ENCODE data around the gene SSU72.
"Not testable (repeated sequence)": the region's sequence is repeated elsewhere in the genome, so short reads cannot be mapped to it uniquely, and the experiment has no call there.

Gene SSU72

DNA sequence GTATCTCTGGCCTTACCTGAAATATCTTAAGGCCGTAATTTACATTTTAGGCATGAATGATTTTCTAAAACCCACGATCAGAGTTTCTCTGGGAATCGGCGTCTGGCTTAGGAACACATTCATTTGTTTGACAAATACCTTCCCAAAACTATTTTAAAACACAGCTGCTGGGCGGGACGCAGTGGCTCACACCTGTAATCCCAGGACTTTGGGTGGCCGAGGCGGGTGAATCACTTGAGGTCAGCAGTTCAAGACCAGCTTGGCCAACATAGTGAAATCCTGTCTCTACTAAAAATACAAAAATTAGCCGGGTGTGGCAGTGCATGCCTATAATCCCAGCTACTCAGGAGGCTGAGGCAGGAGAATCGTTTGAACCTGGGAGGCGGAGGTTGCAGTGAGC lies 17.7 kb downstream of the SSU72 start:
- FAIRE-seq, result not testable (repeated sequence)

DNA sequence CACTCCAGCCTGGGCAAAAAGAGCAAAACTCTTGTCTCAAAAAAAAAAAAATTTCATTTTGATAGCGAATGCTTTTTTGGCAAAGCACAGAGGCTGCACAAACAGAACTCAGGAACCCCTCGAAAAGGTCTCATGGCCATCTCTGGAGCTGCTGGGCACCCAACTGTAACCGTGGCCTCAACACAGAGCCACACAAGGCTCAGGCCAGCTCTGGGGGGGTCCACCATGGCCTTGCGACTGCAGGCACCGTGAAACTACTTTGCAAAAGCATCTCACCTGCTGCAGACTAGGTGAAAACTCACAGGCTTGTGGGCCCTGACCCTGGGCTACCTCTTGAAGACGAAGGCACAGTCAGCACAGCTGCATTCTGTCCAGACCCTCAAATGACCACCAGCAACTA lies 18.2 kb downstream of the SSU72 start:
- no peak for FAIRE-seq

DNA sequence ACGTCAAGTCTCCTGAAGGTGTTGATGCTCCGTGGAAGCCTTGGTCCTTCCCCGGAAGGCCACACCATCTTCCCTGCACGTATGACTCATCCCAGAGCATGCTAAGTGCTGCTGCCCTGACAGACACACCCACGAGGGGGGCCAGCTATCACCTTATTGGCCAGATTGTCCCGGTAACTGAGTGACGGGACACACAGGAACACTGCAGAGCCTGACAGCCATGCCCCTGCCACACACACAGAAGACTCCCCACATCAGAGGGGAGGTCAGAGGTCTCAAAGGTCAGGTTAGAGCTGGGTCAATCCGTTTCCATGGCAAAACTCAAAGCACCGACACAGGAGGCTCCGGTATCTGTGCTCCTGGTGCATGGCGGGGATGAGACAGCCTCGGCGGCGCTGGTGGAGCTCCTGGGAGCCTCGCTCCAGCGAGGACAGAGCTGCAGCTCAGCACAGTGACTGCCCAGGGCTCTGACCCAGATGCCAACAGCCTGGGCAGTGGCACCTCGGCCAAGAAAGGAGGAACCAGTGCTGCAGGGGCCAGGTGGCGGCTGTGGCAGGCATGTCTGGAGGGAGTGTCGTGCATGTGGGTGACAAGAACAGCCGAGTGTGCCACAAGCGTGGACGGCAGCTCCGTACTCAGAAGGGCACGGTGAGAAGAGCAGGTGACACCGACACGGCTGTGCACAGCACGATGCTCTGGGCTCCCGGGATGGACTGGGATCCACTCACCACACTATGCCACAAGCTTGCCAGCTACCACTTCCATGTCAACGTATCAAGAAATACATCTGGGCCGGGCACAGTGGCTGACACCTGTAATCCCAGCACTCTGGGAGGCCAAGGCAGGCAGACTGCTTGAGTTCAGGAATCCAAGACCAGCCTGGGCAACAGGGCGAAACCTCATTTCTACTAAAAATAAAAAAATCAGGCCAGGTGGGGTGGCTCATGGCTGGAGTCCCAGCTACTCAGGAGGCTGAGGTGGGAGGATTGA lies 19.4 kb downstream of the SSU72 start:
- FAIRE-seq, result no peak

DNA sequence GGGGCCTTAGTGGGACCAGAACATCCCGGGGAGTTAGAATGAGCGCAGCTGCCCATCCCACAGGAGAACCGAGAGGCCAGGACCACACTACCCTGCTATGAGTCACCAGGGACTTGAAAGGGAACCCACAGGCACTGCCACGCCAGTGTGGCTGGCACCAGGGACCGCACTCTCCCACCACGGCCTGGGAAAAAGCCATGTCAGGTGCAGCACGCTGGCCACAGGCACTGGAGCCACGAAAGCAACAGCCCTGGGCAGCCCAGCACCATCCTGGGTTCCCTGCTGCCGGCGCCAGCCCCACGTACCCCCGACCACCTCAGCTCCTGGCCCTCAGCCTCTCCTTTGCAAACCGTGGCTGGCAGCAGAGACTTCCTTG lies 20.1 kb downstream of the SSU72 start:
- no peak for FAIRE-seq

DNA sequence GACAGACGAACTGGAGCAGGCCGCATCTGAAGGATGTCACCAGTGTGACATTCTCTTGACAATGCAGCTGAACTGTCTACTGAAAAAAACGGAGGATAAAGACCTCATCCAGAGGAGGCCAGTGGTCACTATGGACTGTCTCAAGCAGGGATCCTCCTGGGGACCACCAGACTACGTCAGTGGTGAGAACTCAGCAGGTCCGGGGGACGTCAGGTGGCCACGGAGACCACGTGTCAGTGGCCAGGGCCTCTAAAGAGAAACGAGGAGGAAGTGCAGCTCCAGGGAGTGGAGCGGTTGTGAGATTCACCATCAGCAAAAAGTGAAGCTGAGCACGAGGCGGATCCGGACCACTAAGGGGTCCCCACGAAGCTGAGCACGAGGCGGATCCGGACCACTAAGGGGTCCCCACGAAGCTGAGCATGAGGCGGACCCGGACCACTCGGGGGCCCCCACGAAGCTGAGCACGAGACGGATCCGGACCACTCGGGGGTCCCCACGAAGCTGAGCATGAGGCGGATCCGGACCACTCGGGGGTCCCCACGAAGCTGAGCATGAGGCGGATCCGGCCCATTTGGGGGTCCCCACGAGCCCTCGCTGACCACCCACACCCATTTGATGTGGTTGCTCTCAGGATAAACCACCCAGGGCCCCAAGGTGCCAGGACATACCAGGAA lies 20.7 kb downstream of the SSU72 start:
- FAIRE-seq, result no peak

DNA sequence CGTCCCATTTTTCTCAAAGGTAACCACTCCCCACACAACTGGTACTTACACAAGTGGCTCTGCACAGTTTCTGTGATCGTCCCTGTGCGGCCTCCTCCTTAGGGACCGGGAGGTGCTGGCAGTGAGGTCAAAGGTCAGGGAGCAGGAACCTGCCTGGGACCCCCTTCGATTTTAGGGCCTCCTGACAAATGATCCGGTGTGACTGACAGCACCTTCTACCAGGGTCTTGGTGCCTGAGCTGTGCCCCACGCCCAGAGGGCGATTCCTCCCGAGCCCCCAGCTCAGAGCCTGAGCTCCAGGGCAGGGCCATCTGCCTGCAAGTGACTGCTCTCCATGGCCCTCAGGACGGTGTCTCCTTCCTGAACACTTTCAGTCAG lies 22.4 kb downstream of the SSU72 start:
- FAIRE-seq, result no peak

DNA sequence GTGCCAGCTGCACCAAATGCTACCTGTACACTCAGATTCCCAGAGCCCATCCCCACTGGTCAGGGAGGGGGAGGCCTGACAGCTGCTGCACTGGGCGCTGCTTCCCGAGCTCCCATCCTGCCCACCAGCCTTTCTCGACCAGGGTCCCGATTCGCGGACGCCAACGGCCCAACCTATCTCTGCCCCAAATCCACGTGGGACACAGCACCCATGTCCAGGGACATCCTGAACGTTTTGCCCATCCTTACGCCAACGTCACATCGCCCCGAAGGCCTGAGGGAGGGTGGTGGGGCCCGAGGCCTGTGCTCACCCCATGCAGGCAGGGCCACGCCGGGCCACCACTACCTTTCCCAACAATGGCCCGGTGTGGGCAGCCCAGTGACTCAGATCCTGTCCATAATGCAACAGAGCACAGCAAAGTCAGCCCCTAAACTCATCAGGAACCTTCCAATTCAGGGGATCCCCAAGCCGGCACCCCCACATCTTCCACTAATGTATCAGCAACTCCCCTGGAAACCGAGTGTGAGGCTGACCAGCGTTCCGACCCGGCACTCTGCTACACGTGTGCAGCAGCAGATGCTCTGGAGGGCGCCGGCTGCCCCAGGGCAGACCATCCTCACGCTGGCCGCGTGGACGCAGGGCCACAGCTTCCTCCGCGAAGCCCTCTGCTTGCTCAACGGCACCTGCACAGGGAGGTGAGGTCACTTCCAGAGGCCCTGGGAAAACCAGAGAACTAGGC lies 23.0 kb downstream of the SSU72 start:
- FAIRE-seq, result no peak

DNA sequence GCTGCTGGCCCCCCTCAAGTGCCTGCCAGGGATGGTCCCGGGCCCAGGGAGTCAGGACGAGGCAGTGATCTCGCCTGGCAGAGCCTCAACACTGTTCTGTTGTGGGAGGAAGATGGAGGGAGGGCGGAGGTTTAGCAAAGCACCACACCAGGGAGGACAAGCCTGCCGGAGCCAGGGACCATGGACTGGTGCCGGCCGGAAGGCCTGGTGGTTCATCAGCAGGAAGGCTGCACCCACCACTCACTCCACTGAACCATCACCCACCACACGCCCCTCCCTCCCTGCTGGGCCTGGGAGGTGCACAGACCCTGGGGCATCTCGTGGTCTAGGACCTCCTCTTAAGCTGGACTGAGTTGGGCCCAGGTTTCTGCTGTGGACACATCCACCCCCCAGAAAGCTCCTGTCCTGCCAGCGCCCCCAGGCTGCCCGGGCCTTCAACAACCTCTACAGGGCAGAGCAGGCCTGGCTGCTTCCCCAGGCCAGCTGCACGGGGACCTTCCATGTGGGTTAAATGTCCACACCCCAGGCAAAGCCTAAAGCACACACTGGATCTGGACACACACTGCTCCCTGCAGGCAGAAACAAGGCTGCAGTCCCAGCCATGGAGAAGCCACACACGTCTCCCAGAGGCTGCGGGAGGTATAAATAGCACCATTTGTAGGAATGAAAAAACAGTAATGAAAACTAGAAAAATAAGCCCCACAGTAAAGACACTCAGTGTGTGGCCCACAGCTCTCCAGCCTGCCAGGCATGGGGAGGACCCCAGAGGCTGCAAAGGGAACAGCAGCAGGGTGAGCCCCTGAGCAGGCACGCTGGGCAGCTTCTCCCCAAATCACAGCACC lies 23.9 kb downstream of the SSU72 start:
- no peak for FAIRE-seq

DNA sequence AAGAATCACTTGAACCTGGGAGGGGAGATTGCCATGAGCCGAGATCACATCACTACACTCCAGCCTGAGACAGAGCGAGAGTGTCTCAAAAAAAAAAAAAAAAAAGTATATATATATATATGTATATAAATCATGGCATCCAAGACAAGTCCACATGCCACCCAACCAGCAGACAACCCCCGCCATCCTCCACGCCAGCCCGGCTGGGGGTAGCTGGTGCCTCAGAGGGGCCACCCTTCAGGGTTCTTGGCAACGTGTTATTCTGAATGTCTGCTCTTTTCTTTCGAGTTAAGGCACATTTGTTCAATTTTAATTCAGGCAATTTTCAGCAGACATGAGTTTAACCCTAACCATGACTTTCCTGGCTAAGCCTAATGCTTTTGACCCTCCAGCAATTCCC lies 24.6 kb downstream of the SSU72 start:
- no peak for FAIRE-seq

DNA sequence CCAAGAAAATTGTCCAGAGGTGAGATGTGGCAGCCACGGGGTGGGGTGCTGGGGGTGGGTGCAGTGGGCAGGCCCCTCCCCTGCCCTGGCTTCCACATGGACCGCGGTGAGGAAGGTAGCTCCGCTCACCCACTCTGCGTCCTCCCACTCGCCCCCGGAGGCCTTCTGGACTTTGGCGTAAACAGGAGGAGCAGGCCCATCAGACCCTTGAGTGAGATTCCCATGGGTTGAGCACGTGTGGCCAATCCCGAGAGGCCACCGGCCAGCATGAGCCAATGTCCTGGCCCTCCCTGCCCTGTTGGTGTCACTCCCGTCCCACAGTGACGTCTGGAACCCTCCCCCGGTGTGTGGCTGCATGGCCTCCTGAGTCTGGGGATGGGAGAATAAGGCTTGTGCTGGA lies 26.1 kb downstream of the SSU72 start:
- no peak for FAIRE-seq

DNA sequence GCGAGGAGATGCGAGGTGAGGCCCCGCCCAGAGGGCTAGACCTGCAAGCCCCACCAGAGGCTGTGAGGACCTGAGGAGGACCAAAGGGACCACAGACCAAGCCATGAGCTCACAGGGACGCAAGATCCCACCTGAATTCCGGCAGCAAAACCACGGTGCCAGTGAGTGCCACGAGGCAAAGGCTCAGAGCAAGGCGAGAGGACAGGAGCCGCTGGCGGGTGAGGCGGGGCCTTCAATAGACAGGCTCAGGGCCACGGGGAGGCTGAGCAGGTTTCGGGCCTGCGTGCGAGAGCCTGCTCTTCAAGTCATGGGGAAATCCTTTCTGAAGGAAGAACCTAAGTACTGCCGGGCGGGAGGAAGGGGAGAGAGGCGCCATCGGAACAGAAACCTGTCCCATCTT lies 27.2 kb downstream of the SSU72 start:
- FAIRE-seq, result no peak

DNA sequence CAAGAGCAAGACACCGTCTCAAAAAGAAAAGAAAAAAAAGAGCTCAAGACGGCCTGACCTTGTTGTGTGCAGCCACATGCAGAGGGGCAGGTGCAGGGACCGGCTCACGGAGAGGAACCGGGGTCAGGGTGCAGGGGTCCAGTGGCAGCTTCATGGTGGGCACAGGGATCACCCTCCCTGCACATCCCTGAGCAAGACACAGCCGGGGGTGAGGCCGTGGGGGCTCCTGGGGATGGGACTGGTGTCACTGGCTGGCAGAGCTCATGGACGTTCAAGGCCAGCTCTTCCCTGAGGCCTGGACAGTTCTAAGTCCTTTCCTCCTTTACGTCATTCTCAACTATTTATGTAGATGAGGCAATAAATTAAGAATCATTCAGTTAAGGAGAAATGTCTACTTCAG lies 27.7 kb downstream of the SSU72 start:
- no peak for FAIRE-seq

DNA sequence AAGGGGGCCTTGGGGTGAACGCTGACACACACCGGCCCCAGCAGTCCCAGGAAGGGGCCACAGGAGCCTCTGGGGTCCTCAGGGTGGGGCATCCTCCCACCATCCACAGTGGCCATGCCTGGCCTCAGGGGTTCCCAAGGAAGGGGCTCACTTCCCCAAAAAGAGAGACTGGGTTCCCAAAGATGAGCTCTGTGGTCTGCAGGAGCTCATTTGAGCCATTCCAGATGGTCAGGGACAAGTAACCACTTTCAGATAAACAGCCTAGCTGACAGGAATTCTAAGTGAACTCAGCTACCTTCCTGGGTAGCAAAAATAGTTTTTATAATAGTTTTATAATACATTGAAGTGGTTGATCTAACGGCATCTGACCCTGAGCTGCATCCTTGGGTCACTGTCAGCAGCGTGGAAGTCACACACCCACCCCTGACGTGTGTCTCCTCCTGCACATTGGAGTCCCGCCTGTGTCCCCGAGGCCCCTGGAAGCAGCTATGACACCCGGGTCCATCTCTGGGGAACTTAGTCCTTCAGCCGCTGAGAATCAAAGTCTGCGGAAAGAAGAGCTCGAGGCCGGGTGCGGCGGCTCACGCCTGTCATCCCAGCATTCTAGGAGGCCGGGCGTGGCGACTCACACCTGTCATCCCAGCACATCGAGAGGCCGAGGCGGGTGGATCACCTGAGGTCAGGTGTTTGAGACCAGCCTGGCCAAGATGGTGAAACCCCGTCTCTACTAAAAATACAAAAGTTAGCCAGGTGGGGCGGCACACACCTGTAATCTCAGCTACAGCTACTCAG lies 28.5 kb downstream of the SSU72 start:
- no peak for FAIRE-seq

DNA sequence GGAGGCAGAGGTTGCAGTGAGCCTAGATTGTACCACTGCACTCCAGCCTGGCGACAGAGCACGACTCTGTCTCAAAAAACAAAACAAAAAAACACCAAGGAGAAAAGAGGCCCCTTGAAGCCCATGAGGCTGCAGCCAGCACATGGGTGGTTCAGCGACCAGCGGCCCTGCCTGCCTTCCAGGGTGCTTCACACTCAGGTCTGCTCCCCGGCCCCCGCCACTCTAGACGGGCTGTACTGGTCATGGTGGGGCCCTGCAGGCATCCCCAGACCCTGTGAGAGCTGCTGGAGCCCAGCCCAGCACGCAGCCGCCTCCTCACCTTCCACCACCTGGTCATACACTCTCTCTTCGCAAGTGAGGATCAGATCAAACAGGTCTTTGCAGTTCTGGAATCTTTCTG lies 30.1 kb downstream of the SSU72 start:
- no peak for FAIRE-seq

DNA sequence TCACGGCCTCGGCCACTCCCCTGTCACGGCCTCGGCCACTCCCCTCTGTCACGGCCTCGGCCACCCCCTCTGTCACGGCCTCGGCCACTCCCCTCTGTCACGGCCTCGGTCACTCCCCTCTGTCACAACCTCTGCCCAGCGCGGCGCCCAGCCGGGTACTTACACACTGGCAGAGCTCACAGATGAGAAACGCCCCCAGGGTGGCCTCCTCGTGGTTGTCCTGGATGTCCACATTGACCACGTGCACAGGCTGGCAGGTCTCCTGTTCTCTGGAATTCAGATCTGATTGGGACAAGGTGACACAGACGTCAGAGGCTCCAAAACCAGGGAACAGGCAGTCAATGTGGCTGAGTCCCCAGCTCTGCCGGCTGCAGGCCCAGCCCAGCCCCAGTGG lies 31.0 kb downstream of the SSU72 start:
- no peak for FAIRE-seq

DNA sequence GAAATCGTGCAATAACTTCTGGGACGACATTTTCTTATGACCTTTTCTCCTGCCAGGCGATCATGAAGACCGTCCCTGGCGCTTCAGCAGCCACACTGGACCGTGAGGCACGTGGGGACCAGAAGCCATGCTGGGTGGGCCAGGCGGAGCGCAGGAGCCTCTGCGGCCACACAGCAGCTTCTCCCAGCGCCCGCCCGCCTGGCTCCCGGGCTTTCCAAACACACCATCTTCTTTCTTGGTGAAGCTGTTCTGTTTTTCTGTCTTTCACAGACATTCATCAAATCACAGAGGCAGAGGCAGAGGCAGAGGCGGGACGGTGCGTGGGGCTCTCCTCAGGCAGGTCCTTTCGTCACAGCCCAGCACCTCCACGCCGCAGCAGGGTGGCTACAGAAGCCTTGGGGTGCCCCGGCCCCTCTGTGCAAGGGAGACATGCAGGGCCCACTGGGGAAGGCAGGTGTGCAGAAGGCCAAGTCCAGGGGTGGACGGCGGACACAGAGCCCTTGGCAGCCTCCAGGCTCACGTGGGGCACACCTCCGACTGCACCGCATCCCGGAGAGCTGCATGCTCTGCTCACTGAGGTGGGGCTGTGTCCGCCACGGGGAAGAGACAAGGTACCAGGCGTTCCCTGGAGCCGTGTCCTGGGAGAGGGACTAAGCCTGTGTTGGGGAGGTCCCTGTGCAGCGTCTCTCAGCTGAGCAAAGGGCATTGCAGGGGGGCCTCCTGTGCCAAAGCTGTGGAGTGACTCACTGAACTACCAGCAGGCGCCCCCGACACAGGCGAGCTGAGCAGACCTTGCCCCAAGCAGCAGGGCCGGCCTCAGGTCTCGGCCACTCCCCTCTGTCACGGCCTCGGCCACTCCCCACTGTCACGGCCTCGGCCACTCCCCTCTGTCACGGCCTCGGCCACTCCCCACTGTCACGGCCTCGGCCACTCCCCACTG lies 31.6 kb downstream of the SSU72 start:
- no peak for FAIRE-seq

DNA sequence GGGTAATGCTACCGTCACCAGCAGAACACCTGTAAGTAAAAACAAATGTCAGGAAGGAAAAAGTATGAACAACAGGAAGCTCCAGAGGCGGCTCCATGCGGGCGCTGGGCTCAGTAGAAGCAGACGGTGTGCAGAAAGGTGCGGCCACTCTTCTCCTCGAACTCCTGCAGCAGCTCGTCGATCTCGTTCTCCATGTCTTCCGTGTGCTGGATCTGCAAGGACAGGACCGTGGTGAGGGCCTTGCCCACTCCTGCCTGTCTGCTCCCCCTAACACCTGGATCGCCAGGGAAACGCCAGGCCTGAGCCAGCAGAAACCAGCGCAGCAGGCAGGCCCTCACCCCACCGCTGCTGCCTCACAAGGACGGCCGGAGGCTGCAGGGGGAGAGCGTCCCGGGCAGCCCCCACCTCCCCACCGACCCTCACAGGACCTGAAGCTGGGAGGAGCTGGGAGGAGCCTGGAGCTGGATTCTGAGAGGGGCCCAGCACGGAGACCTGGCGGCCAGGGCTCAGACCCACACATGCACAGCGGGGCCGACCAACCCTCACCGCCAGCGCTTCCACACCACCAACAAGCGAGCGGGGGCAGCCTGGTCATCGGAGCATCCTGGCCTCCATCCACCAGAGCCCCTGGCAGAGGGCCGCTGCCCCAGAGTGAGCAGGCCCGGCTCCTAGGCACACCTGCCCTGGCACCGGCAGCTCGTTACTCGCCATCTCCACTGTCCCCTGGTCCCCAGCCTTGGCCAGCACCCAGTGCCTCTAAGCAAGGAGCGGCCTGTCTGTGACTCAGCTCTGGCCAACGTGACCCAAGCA lies 32.5 kb downstream of the SSU72 start:
- FAIRE-seq, result no peak

DNA sequence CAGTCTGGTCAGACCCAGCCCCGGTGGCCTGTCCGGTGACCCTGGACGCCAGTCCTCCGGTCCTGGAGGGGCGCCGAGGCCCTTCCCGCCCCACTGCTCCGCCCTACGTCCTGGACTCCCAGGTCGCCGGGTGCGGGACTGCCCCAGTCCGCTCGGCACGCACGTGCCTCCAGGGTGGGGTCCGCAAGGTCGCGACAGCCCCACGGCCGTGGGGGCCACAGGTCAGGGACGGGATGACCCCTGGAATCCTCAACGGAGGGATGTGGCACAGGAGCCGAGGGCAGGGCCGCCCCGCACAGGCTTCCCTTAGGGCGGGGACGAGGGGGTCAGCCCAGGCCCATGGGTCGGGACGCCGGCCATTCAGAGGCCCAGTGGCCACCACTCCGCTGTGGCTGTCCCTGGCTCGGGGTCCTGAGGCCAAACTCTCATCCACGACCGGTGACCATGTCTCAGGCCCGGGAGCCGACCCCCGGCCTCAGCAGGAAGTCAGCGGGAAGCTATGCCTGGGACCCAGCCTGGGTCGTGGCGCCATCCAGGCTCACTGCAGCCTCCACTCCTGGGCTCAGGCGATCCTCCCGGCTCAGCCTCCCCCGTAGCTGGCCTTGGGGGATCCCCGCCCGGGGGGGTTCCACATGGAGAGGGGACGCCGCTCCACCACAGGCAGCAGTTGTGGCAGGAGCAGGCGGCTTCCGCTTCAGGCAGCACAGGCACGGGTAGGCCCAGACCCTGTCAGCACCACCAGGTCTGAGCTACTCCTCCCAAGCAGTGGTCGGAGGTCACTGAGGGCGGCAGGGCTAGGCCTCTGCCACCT lies 33.6 kb downstream of the SSU72 start:
- FAIRE-seq, result no peak
